HG02938 (cell line): ENCODE results near the gene DGKI.

ENCODE experiments used
- ATAC-seq: cut with Tn5 transposase; IDR thresholded peaks from one replicate; pipeline ENCODE4 v1.9.1; 2021; ENCODE audit warnings: mild to moderate bottlenecking, moderate library complexity; ENCODE audit not compliant: unreplicated experiment

The DGKI gene

GRCh38 chr7:137873524-137873923 is 26.8 kb upstream of the DGKI start:
- no peak for ATAC-seq

GRCh38 chr7:137871170-137871915 is 24.6 kb upstream of the DGKI start:
- ATAC-seq, result no peak

DNA sequence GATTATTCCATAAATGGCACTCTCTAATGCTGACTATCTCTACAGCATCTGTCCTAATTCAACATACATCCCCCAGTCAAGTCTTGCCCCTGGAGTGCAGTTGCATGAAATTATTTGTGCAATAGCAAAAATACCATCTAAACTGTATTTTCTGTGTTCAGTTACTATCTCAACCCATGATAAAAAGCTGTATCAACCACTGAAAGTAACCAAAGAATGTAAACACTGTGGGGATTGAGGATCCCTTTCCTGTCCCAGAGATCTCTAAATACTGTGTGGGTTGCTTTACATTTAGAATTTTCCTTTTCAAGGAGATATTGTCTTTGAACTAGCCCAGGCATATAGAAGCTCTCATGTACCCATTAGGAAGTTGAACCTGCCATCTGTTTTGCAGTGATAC is 23.9 kb upstream of the DGKI start:
- no peak for ATAC-seq

DNA sequence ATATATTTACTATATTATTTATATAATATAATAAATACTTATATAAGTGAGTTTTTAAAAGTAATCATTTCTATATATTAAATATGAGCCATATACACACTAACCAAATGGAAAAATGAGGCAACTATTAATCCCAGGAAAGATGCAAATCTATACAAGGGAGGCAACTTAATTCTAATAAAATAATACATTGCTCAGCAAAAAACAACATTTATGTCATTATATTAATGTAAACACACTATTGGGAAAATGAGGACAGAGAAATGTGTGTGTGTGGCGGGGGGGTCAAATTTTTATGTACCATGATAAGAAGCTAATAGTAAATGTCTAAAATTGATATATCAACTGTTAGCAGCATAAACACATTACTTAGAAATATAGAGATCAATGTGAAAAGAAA is 23.3 kb upstream of the DGKI start:
- no peak for ATAC-seq

DNA sequence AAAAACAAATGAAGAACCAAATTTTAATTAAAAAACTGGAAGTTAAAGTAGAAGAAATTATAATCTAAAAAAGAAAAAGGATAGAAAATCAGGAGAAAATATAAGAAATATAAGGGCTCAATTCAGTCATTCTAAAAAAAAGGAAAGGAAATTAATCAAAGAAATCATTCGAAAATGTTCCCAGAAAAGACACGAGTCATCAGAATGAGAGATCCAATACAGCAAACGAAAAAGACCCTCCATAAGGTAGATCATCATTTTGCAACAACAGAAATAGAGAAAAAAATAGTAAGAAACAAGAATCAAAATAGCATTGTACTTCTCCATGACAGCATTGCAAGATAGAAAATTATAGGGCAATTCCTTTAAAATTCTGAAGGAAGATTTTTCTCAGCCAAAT is 22.5 kb upstream of the DGKI start:
- no peak for ATAC-seq

DNA sequence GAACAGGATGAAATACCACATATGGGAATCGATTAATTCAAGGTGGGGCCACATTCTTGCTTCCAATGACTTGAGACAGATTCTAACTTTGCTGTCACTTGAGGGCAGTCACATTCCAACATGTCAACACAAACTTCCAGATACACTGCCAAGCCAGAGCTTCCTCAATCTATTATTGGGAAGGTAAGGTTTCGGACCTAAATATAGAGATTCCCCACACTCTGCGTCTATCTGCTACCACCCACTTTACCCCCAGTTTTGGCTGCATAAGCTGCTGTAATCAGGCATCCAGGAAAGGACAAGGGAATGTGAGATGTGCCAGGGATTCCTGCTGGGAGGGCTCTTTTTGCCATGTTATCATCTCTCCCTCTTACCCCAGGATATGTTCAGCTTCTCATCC is 20.5 kb upstream of the DGKI start:
- no peak for ATAC-seq

GRCh38 chr7:137865764-137866163 is 19.0 kb upstream of the DGKI start:
- no peak for ATAC-seq

DNA sequence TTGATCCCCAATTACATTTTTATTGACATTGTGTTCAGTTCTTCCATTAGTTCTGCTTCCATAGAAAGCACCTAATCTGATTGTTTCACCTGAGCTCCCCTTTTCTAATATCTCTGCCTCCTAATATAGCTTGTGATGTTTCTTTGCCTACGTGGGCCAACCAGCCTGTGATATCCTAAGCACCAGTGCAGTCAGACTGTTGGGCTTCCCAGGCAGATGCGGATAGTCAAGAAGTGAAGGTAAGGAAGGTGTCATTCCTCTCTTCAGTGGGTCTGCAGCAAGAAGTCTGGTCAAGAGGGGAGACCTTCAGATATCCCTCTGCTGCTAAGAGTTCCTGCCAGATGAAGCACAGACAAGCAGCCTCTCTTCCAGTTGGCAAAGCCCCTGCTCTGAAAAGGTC is 16.2 kb upstream of the DGKI start:
- no peak for ATAC-seq

- no peak for ATAC-seq
These were observed 15.6 kb upstream of the DGKI start for GRCh38 chr7:137862358-137862757.

GRCh38 chr7:137860542-137860941 is 13.8 kb upstream of the DGKI start:
- no peak for ATAC-seq

- ATAC-seq, result no peak
These were observed 6.3 kb upstream of the DGKI start for GRCh38 chr7:137853053-137853452.

DNA sequence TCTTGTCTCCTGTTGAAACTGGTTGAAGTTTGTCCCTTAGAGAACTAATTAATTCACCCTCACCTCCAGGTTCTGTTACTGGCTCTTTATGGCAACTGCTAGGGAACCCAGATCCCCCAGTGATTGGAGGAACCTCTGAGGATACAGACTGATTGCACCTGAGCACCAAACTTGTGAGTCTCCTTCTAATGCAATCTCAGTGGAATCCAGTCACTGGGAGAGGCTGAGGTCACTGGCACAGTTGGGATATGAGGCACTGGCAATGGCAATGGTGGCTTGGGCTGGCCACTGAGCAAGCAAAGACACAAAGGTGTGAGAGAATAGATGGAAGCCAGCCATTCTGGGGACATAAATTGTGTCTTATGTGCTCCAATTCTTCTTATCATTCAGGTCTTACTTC is 5.3 kb upstream of the DGKI start:
- no peak for ATAC-seq

DNA sequence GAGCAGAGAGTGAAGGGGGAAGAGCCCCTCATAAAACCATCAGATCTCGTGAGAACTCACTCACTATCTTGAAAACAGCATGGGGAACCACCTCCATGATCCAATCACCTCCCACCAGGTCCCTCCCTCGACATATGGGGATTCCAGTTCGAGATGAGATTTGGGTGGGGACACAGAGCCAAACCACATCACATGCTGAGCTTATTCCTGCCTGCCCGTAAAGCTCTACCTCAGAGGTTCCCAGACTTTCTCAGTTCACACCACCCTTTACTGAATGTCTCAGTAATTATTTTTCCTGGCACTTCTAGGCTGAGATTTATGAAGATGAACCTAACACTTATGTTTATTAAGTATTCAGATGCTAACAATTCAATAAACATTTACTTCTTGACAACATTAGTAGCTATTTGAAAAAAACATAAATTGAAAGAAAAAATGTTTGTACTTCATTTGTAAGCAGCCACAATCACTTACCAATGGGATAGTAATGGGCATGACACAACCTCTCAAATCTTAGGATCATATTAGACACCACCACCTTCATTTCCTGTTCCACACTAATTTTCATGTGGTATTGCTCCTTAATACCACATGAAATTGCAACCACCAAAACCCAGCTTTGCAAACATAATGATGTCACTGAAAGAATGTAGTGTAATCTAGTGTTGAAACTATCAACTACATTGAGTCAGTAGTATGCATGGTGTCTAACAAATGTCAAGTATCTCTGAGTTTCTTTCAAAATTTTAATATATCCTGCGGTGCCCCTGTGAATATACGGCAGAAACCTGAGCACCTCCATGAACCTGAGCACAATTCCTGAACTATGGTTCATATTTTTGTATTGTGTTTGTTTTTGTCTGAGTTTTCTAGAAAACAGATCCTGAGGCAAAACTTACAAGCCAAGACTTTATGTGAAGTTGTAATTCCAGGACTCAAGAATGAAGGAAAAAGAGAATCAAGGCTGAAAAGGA is 4.5 kb upstream of the DGKI start:
- no peak for ATAC-seq

DNA sequence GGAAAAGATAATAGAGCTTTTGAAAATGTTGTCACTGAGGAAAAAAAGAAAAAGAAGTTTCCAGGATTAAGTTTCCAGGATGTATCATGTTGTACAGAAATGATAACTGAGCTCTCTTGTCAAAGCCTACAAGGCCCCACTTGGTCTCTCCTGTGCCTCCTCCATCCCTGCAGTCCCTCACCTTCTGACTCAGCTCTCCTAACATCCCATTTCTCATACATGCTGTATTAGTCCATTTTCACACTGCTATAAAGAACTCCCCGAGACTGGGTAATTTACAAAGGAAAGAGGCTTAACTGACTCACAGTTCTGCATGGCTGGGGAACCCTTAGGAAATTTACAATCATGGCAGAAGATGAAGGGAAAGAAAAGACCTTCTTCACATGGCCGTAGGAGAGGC is 3.8 kb upstream of the DGKI start:
- no peak for ATAC-seq

GRCh38 chr7:137848095-137848494 is 1.3 kb upstream of the DGKI start:
- ATAC-seq, result no peak

- no peak for ATAC-seq
These were observed 835 bp upstream of the DGKI start for GRCh38 chr7:137847568-137848050.

DNA sequence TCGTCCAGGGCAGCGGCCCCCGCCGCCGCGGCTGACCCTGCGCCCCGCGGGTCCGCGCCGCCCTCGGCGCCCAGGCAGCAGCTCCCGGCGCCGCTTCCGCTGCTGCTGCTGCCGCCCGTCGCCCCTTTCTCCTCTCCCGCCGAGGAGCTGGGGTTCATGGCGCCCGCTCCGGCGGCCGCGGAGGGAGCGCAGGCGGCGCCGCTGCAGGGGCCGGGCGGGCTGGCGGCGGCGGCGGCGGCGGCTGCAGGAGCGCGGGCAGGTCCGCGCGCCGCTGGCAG is 286 bp downstream of the DGKI start:
- peak; percentile 39 for ATAC-seq

DNA sequence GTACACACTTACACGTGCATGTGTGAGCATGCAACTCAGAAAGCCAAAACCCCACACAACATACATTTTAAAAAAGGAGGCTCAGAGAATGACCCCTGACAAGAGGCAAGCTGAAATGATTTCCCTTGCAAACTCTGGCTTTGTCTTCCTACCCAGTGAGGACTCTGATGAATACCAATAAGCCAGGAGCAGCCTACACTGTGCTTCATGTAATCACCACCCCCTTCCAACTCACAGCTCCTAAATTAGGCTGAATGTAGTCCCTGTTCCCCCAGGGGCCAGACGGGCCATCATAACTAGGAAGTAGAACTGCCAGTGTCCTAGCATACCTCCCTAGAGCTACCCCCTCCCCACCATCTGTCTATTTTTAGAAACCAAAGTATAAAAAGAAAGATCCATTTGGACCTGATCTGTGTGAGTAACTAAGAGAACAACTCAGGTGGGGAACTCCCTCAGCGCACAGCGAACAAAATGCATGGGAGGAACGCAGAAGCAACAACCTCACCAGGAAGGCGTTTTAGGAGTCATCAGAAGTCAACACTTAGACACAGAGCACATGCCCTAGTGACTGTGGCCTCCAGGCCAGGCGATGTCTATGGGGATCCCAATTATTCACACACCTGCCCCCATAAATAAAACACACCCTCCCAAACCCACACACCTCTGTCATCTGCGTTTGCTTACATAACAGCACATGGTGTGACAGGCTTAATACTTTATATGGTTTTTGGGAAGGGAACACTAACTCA is 1.9 kb downstream of the DGKI start:
- no peak for ATAC-seq

DNA sequence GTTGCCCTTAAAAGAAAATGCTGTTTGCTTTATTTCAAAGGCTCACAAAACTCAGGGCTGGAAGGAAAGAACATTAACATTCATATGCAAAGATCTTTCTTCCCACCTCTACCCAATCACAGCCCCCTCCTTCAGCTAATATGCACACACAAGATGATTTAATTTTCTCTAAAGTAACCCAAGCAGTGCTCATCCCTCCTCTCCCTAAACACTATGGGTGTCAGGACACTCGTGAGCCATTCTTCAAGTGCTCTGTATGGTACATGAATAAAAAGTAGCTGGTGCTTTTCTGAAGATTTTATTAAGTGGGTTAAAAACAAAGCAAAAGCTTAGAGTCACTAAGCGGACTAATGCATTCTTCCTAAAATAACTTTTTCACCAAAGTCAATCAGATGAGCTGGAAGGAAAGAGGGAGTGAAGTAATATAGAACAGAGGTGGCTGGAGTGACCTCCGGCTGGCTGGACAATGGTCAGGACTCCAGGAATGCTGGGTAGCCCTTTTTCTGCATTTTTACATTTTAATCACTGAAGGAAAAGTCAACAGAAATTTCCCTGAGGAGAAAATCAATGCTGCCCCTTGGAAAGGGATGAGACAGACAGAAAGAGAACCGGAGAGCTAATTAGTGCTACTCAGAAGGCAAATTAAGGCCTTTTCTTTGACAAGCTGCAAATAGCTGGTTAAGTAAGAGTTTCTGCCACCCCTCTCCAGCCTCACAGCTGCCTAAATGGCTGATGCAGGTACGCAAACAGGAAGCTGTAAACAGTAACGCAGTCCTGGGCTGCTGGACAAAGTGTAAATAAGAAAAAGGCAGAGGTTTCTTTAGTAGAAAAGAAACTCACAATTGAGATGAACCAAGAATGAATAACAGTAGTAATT is 6.6 kb downstream of the DGKI start:
- ATAC-seq, result no peak

- ATAC-seq, result no peak
These were observed 8.0 kb downstream of the DGKI start for GRCh38 chr7:137838706-137839315.
